H9 (cell line): ENCODE measurements around the gene TCF7L1. TPM values are rescaled to one million over a fixed set of nuclear protein-coding genes. Genes with fewer than 3 reads are reported as not detected.

Experiments used
- DNase-seq: peaks from one replicate; pipeline ENCODE4 v3.0.0-alpha.2; 2017
- H2AFZ ChIP-seq: one replicate; pipeline ENCODE4 v1.6.1; 2013; ENCODE audit warnings: mild to moderate bottlenecking, low read length, control low read depth, moderate library complexity
- H2AK5ac ChIP-seq: 2 replicates; pipeline ENCODE4 v1.6.1; 2013; ENCODE audit warnings: low read length, control low read depth, mixed read lengths; ENCODE audit not compliant: insufficient read length
- H2BK120ac ChIP-seq: one replicate; pipeline ENCODE4 v1.6.1; 2013; ENCODE audit warnings: low read depth, mild to moderate bottlenecking, low read length, control low read depth, inconsistent platforms; ENCODE audit not compliant: poor library complexity, severe bottlenecking
- H2BK12ac ChIP-seq: 2 replicates; pipeline ENCODE4 v1.6.1; 2013; ENCODE audit warnings: low read length, control low read depth, mixed read lengths, low read depth; ENCODE audit not compliant: insufficient read length
- H2BK15ac ChIP-seq: 2 replicates; pipeline ENCODE4 v1.6.1; 2013; ENCODE audit warnings: low read depth, low read length, control low read depth
- H2BK20ac ChIP-seq: one replicate; pipeline ENCODE4 v1.6.1; 2013; ENCODE audit warnings: low read depth, mild to moderate bottlenecking, low read length, control low read depth, inconsistent platforms; ENCODE audit not compliant: poor library complexity, severe bottlenecking
- H2BK5ac ChIP-seq: 2 replicates; pipeline ENCODE4 v1.6.1; 2013; ENCODE audit warnings: low read length, control low read depth, mixed read lengths; ENCODE audit not compliant: insufficient read length
- H3K14ac ChIP-seq: 2 replicates; pipeline ENCODE4 v1.6.1; 2013; ENCODE audit warnings: low read length, control low read depth; ENCODE audit not compliant: insufficient read depth
- H3K18ac ChIP-seq: 2 replicates; pipeline ENCODE4 v1.6.1; 2013; ENCODE audit warnings: low read depth, mild to moderate bottlenecking, mixed read lengths, low read length, control low read depth; ENCODE audit not compliant: insufficient read length
- H3K23ac ChIP-seq: 2 replicates; pipeline ENCODE4 v1.6.1; 2013; ENCODE audit warnings: low read length, control low read depth, mixed read lengths, low read depth; ENCODE audit not compliant: insufficient read length
- H3K23me2 ChIP-seq: 2 replicates; pipeline ENCODE4 v1.6.1; 2013; ENCODE audit warnings: low read depth, mild to moderate bottlenecking, mixed read lengths, low read length, control low read depth; ENCODE audit not compliant: insufficient read length, poor library complexity, severe bottlenecking
- H3K27ac ChIP-seq: 2 replicates; pipeline ENCODE4 v1.5.1; 2013; ENCODE audit warnings: low read length, control low read depth, mixed read lengths, low read depth; ENCODE audit not compliant: insufficient read length
- H3K27me3 ChIP-seq: 2 replicates; pipeline ENCODE4 v1.6.1; 2013; ENCODE audit warnings: low read length, control low read depth, inconsistent platforms; ENCODE audit not compliant: insufficient read depth
- H3K4ac ChIP-seq: 2 replicates; pipeline ENCODE4 v1.6.1; 2013; ENCODE audit warnings: low read depth, mild to moderate bottlenecking, control low read depth, inconsistent platforms, low read length, moderate library complexity
- H3K4me1 ChIP-seq: 2 replicates; pipeline ENCODE4 v1.6.1; 2013; ENCODE audit warnings: low read length, control low read depth, inconsistent platforms; ENCODE audit not compliant: insufficient read depth
- H3K4me2 ChIP-seq: 2 replicates; pipeline ENCODE4 v1.6.1; 2013; ENCODE audit warnings: low read length, control low read depth, mixed read lengths; ENCODE audit not compliant: insufficient read length, insufficient read depth
- H3K56ac ChIP-seq: 2 replicates; pipeline ENCODE4 v1.6.1; 2013; ENCODE audit warnings: low read depth, mild to moderate bottlenecking, mixed read lengths, low read length, control low read depth; ENCODE audit not compliant: insufficient read length
- H3K79me1 ChIP-seq: 2 replicates; pipeline ENCODE4 v1.6.1; 2013; ENCODE audit warnings: low read depth, mild to moderate bottlenecking, moderate library complexity, low read length, control low read depth, inconsistent platforms; ENCODE audit not compliant: insufficient read depth, poor library complexity, severe bottlenecking
- H3K79me2 ChIP-seq: 2 replicates; pipeline ENCODE4 v1.6.1; 2013; ENCODE audit warnings: low read length, control low read depth, inconsistent platforms; ENCODE audit not compliant: insufficient read depth
- H3K9ac ChIP-seq: 2 replicates; pipeline ENCODE4 v1.6.1; 2013; ENCODE audit warnings: low read length, control low read depth, mixed read lengths; ENCODE audit not compliant: insufficient read length; ENCODE audit errors: extremely low read depth
- H3K9me3 ChIP-seq: one replicate; pipeline ENCODE4 v1.6.1; 2013; ENCODE audit warnings: low read depth, low read length, inconsistent platforms; ENCODE audit not compliant: control insufficient read depth
- H3T11ph ChIP-seq: one replicate; pipeline ENCODE4 v1.6.1; 2013; ENCODE audit warnings: mild to moderate bottlenecking, low read length, control low read depth, inconsistent platforms
- H4K20me1 ChIP-seq: one replicate; pipeline ENCODE4 v1.6.1; 2013; ENCODE audit not compliant: control insufficient read depth, insufficient read length, insufficient read depth
- H4K5ac ChIP-seq: 2 replicates; pipeline ENCODE4 v1.6.1; 2013; ENCODE audit warnings: low read depth, mild to moderate bottlenecking, mixed read lengths, low read length, control low read depth; ENCODE audit not compliant: insufficient read length
- H4K8ac ChIP-seq: replicated peaks from 2 replicates; pipeline ENCODE4 v1.6.1; 2013; ENCODE audit warnings: low read length, control low read depth, mixed read lengths, low read depth; ENCODE audit not compliant: insufficient read length
- H4K91ac ChIP-seq: 2 replicates; pipeline ENCODE4 v1.6.1; 2013; ENCODE audit warnings: low read depth, mild to moderate bottlenecking, moderate library complexity, mixed read lengths, low read length, control low read depth; ENCODE audit not compliant: insufficient read length
- H3K27ac Mint-ChIP-seq, 3 experiments: 2 replicates in 2 of 3; 3 replicates in 1 of 3; pipeline ENCODE4 v1.8.0; 2020 to 2021; ENCODE audit warnings: mixed read lengths in 3 of 3, mild to moderate bottlenecking in 1 of 3, moderate library complexity in 1 of 3
- H3K27me3 Mint-ChIP-seq: 2 replicates; pipeline ENCODE4 v1.8.0; 2021; ENCODE audit warnings: low read depth, mild to moderate bottlenecking, moderate library complexity, mixed read lengths
- H3K36me3 Mint-ChIP-seq, 3 experiments: 2 replicates in 2 of 3; 3 replicates in 1 of 3; pipeline ENCODE4 v1.8.0; 2020 to 2021; ENCODE audit warnings: low read depth in 3 of 3, mixed read lengths in 3 of 3; ENCODE audit not compliant: insufficient read depth in 1 of 3
- H3K4me1 Mint-ChIP-seq, 2 experiments: 2 replicates each; pipeline ENCODE4 v1.8.0; 2020; ENCODE audit warnings: mixed read lengths in 2 of 2
- H3K4me3 Mint-ChIP-seq, 2 experiments: 2 replicates in 1 of 2; 3 replicates in 1 of 2; pipeline ENCODE4 v1.8.0; 2020 to 2021; ENCODE audit warnings: mild to moderate bottlenecking in 2 of 2, mixed read lengths in 2 of 2, moderate library complexity in 1 of 2
- H3K9me3 Mint-ChIP-seq, 2 experiments: 2 replicates in 1 of 2; 3 replicates in 1 of 2; pipeline ENCODE4 v1.8.0; 2020; ENCODE audit warnings: mild to moderate bottlenecking in 2 of 2, mixed read lengths in 2 of 2, moderate library complexity in 1 of 2
- CTCF ChIP-seq: fragments of 200-600 bp; sonication (generic); conservative IDR thresholded peaks from 3 replicates; pipeline ENCODE4 v1.8.0; 2021; ENCODE audit warnings: antibody characterized with exemption, mild to moderate bottlenecking
- WGBS: extraction: QIAGEN DNeasy Blood & Tissue Kit; methylation state at CpG from one replicate; pipeline ENCODE4 v1.1.7; 2013; ENCODE audit warnings: missing lambda C conversion rate, low lambda C conversion rate, mixed read lengths; ENCODE audit not compliant: insufficient read length; ENCODE audit errors: extremely low coverage; 5-methylcytosine and 5-hydroxymethylcytosine counted together
- total RNA-seq: library from RNA; stranded (reverse); gene quantifications from 2 replicates; pipeline ENCODE4 v1.2.1, GENCODE V29; 2021

The TCF7L1 gene
- total RNA-seq, 1 experiment from 2014 or later = 112 TPM

GRCh38 chr2:85199698-85200097 lies 66.5 kb downstream of the TCF7L1 start:
- H3K4me2 ChIP-seq = no peak overlapping the region
- H3K79me1 ChIP-seq = peaks cover 6% of the 10 kb centered on the region
- H3K18ac ChIP-seq = no peak overlapping the region
- H2BK12ac ChIP-seq = no peak overlapping the region
- no peak overlapping the region for H2BK20ac ChIP-seq
- H3K9ac ChIP-seq = no peak overlapping the region
- no peak overlapping the region for H2AK5ac ChIP-seq
- H3K23ac ChIP-seq = no peak overlapping the region
- H3T11ph ChIP-seq = no peak overlapping the region
- H4K5ac ChIP-seq = no peak overlapping the region
- H2BK120ac ChIP-seq = no peak overlapping the region
- Mint-ChIP-seq H3K4me1 (peaks cover 14 to 16% of the 10 kb centered on the region in 2 experiments), H3K4me3 (no peak overlapping the region), H3K27me3 (no peaks in the 10 kb centered on the region), H3K36me3 (peaks cover 2 to 8% (median 7%) of the 10 kb centered on the region in 3 experiments; a peak in 5 of 7 replicates), H3K27ac (peak overlapping the region in 1 of 3 experiments; percentile 26; a peak in 1 of 7 replicates), H3K9me3 (no peaks in the 10 kb centered on the region)
- TF ChIP-seq CTCF = no peak
- H2BK15ac ChIP-seq = no peak overlapping the region
- no peaks in the 10 kb centered on the region for H3K9me3 ChIP-seq
- no peak overlapping the region for H3K14ac ChIP-seq
- no peaks in the 10 kb centered on the region for H3K27me3 ChIP-seq
- no peak overlapping the region for H2AFZ ChIP-seq
- no peak overlapping the region for H2BK5ac ChIP-seq
- no peak overlapping the region for H3K4ac ChIP-seq
- H3K4me1 ChIP-seq = peaks cover 5% of the 10 kb centered on the region; the same call in 1 of the 2 replicates
- no CpG with 5 or more reads among the region's 3 CpGs for WGBS
- peaks cover 21% of the 10 kb centered on the region; the same call in 1 of the 2 replicates for H3K79me2 ChIP-seq
- no peak overlapping the region for H4K91ac ChIP-seq
- no peak overlapping the region for H3K56ac ChIP-seq
- H3K27ac ChIP-seq = no peak overlapping the region
- no peak for DNase-seq
- no peaks in the 10 kb centered on the region for H3K23me2 ChIP-seq
- H4K20me1 ChIP-seq = no peaks in the 10 kb centered on the region
- no peak overlapping the region for H4K8ac ChIP-seq
